Activated CD8-positive, alpha-beta memory T cell treated with anti-CD3 and anti-CD28 coated beads for 24 hours (primary cell): ENCODE measurements around the gene DPP4.

Source experiments
- DNase-seq: peaks from one replicate; pipeline ENCODE4 v3.0.0-alpha.2; 2020

Gene DPP4

GRCh38 chr2:161947836-161948235, 126.2 kb downstream of the DPP4 start:
- no peak for DNase-seq

- DNase-seq = no peak
Measured at GRCh38 chr2:161947406-161947805, 126.6 kb downstream of the DPP4 start.

GRCh38 chr2:161946489-161947107, 127.4 kb downstream of the DPP4 start:
- DNase-seq = no peak

GRCh38 chr2:161943011-161943410, 131.0 kb downstream of the DPP4 start:
- DNase-seq = no peak
